ENCODE data around the gene CBFB. TPM values are rescaled to one million over a fixed set of nuclear protein-coding genes. Genes with fewer than 3 reads are reported as not detected.

CBFB gene
- total RNA-seq (10 to 100 TPM; 16.4 to 53.6 (median 28.1) TPM), polyA plus RNA-seq (10 to 100 TPM; 11.3 to 41.0 TPM)
- long read RNA-seq, donor 1, transcript CBFB-201 (6 exons, 3,136 nt), result major isoform, 13 of 35 reads
- long read RNA-seq, donor 1, transcript CBFB-202 (6 exons, 2,971 nt), result minor isoform, 8 of 35 reads
- long read RNA-seq, donor 1, partial matches to known transcripts, result 7 of 35 reads
- long read RNA-seq, donor 1, other reads (novel, unspliced or antisense), result 7 of 35 reads
- long read RNA-seq, donor 2, transcript CBFB-201 (6 exons, 3,136 nt), result minor isoform, 20 of 52 reads
- long read RNA-seq, donor 2, transcript CBFB-202 (6 exons, 2,971 nt), result major isoform, 23 of 52 reads
- long read RNA-seq, donor 2, partial matches to known transcripts, result 4 of 52 reads
- long read RNA-seq, donor 2, other reads (novel, unspliced or antisense), result 5 of 52 reads
- long read RNA-seq, donor 3, transcript CBFB-202 (6 exons, 2,971 nt), result minor isoform, 37 of 118 reads
- long read RNA-seq, donor 3, transcript CBFB-201 (6 exons, 3,136 nt), result major isoform, 51 of 118 reads
- long read RNA-seq, donor 3, partial matches to known transcripts, result 3 of 118 reads
- long read RNA-seq, donor 3, other reads (novel, unspliced or antisense), result 27 of 118 reads

- no peaks in the 10 kb centered on the region for H3K9me3 ChIP-seq
- intact Hi-C loops (cut with DNase I), result loop anchor here in 3 of 10 donors (1.0 to 5.0 kb wide), 5 partner anchors 14 to 129 kb away; partner anchors contain the start of genes PHAF1 (in 2 of the 3), FBXL8 (in 1 of the 3) and TRADD (in 1 of the 3)
- H3K4me3 ChIP-seq, result peak within 1 kb of the TSS; percentile 58 to 99 (median 94)
- DNase-seq, result peak; percentile 94 to 97 (median 94)
- peak in 2 of 12 donors; percentile 7 to 23 for TF ChIP-seq CTCF (IDR thresholded peaks at IDR 0.05)
- peak; percentile 18 to 77 for TF ChIP-seq POLR2A (IDR thresholded peaks at IDR 0.05)
- H3K4me1 ChIP-seq, result peaks cover 0 to 36% (median 28%) of the 10 kb centered on the region in 12 donors
- H3K27me3 ChIP-seq, result no peaks in the 10 kb centered on the region
- peaks cover 0 to 17% (median 4%) of the 10 kb centered on the region in 9 donors for H3K36me3 ChIP-seq
- 0 to 5% (median 1%) methylated on average over 17 to 68 of the region's 69 CpGs for WGBS, 4 donors
- peak within 1 kb of the TSS; percentile 90 to 100 (median 99) for H3K27ac ChIP-seq
- ATAC-seq, result peak; percentile 87 to 96 (median 94)
These were observed at the start of gene CBFB for GRCh38 chr16:67028696-67029253. TSS of gene CBFB (plus strand) at chr16:67029149. CDS start at chr16:67029408, 259 bp downstream.

- H3K36me3 ChIP-seq, result no peaks in the 10 kb centered on the region
- intact Hi-C loops (cut with DNase I), result no loop called here
- H3K4me1 ChIP-seq, result peaks cover 0 to 8% (median 0%) of the 10 kb centered on the region in 12 donors
- H3K27me3 ChIP-seq, result no peaks in the 10 kb centered on the region
- no peak overlapping the region for H3K4me3 ChIP-seq
- H3K9me3 ChIP-seq, result peaks cover 0 to 2% (median 0%) of the 10 kb centered on the region in 12 donors
- DNase-seq (peak in 1 of 5 donors; percentile 14), ATAC-seq (no peak)
- TF ChIP-seq CTCF (IDR thresholded peaks at IDR 0.05), result no peak
- no peak for TF ChIP-seq POLR2A (IDR thresholded peaks at IDR 0.05)
- no peak overlapping the region for H3K27ac ChIP-seq
- 94 to 96% (median 95%) methylated on average over 9 of the region's 9 CpGs for WGBS, 4 donors
These were observed 45.9 kb upstream of the CBFB start for GRCh38 chr16:66983033-66983432.

DNA sequence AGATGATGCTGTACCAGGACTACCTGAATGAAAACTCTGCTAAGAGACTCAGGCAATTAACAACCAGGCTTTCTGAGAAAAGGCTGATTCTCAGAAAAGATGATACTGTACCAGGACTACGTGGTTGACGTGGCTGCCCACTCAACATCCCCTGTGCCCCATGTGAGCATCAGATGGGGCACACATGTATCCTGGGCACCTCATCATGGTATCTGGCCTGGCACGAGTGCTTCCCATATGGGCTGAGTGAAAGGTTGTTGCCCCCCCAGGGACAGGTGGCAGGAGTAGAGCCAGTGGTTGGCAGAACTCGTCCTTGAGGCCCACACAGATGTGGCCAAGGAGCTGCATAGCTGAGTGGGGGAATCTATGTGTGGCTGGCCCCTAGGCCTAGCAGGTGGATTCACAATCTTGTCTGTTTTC lies 44.0 kb upstream of the CBFB start:
- Histone ChIP-seq H3K27ac (peak overlapping the region in 1 of 12 donors; percentile 42), H3K4me3 (no peak overlapping the region), H3K4me1 (no peaks in the 10 kb centered on the region), H3K36me3 (no peaks in the 10 kb centered on the region), H3K9me3 (peaks cover 0 to 2% (median 0%) of the 10 kb centered on the region in 12 donors), H3K27me3 (no peaks in the 10 kb centered on the region)
- DNase-seq (no peak), ATAC-seq (no peak)
- WGBS, 4 donors, result 87 to 96% (median 91%) methylated on average over 2 to 4 of the region's 4 CpGs
- TF ChIP-seq POLR2A (IDR thresholded peaks at IDR 0.05) (no peak), CTCF (IDR thresholded peaks at IDR 0.05) (no peak)
- intact Hi-C loops (cut with DNase I), result no loop called here

GRCh38 chr16:66986559-66986958 lies 42.4 kb upstream of the CBFB start:
- DNase-seq, result no peak
- intact Hi-C loops (cut with DNase I), result no loop called here
- Histone ChIP-seq H3K4me3 (no peak overlapping the region), H3K9me3 (peaks cover 0 to 2% (median 0%) of the 10 kb centered on the region in 12 donors), H3K27ac (no peak overlapping the region), H3K4me1 (no peaks in the 10 kb centered on the region), H3K27me3 (no peaks in the 10 kb centered on the region), H3K36me3 (no peaks in the 10 kb centered on the region)
- TF ChIP-seq CTCF (IDR thresholded peaks at IDR 0.05) (no peak), POLR2A (IDR thresholded peaks at IDR 0.05) (no peak)
- ATAC-seq, result no peak
- WGBS, 4 donors, result 93 to 99% (median 95%) methylated on average over 5 to 6 of the region's 6 CpGs
